Esophagus squamous epithelium (tissue), 5 donors: ENCODE results near the gene LRRC10B. TPM values are rescaled to one million over a fixed set of nuclear protein-coding genes. Genes with fewer than 3 reads are reported as not detected.
"Not testable (repeated sequence)": the region's sequence is repeated elsewhere in the genome, so short reads cannot be mapped to it uniquely, and the experiment has no call there.

Experiments
- DNase-seq: peaks from one replicate; lab custom pipeline; 2025; lab: John Stamatoyannopoulos, UW
- H3K27ac ChIP-seq, 4 donors: fragments of 200-600 bp; sonication (generic); one replicate each; pipeline ENCODE4 v1.5.1; 2016 to 2019; ENCODE audit warnings: mild to moderate bottlenecking in 1 of 4
- H3K27me3 ChIP-seq, 4 donors: fragments of 200-600 bp; sonication (generic); 1 replicate in 3 of 4; 2 replicates in 1 of 4; pipeline versions ENCODE4 v1.5.1 to v1.6.0; 2017 to 2021; ENCODE audit warnings: antibody characterized with exemption in 1 of 4
- H3K36me3 ChIP-seq, 3 donors: fragments of 200-600 bp; sonication (generic); one replicate each; pipeline ENCODE4 v1.5.1; 2016 to 2019
- H3K4me1 ChIP-seq, 3 donors: fragments of 200-600 bp; sonication (generic); one replicate each; pipeline ENCODE4 v1.5.1; 2017 to 2019
- H3K4me3 ChIP-seq, 4 donors: fragments of 200-600 bp; sonication (generic); 1 replicate in 3 of 4; 2 replicates in 1 of 4; pipeline ENCODE4 v1.5.1; 2016 to 2019; ENCODE audit warnings: mild to moderate bottlenecking in 2 of 4, moderate library complexity in 1 of 4
- H3K9me3 ChIP-seq, 3 donors: fragments of 200-600 bp; sonication (generic); one replicate each; pipeline ENCODE4 v1.5.1; 2016 to 2019
- POLR2A ChIP-seq, 4 donors: fragments of 450-650 bp; IDR thresholded peaks; one replicate each; pipeline ENCODE4 v1.6.1; 2017; ENCODE audit warnings: antibody characterized with exemption in 4 of 4, mild to moderate bottlenecking in 4 of 4, moderate library complexity in 3 of 4
- WGBS, 2 donors: methylation state at CpG; one replicate each; pipeline ENCODE4 v1.1.5; 2018; 5-methylcytosine and 5-hydroxymethylcytosine counted together
- intact Hi-C: fragments of 100-400 bp; cut with DNase I; formaldehyde crosslinking; loops from one replicate; pipeline ENCODE4 v1.15.0; 2022
- total RNA-seq, 4 donors: library from RNA; depleted of rRNA; stranded (reverse); fragments of >200 nt; gene quantifications; one replicate each; pipeline ENCODE4 v1.1.0, GENCODE V29; 2016
- TF ChIP-seq, protein P1 (sequence below), 6 experiments: fragments of 450-650 bp in 4 of 6; fragments of 200-600 bp in 2 of 6; sonication (generic) in 2 of 6; IDR thresholded peaks; one replicate each; pipeline ENCODE4 v1.5.1; 2016 to 2019; ENCODE audit warnings: antibody characterized with exemption in 6 of 6, mild to moderate bottlenecking in 4 of 6, moderate library complexity in 4 of 6
- donor health status: DM: yes; HTN: yes; CAD: no.

The LRRC10B gene
- total RNA-seq = 1 to 10 TPM in 1 of 4 donors, under 1 TPM in 1, not detected in 2; 0.76 to 1.3 TPM

DNA sequence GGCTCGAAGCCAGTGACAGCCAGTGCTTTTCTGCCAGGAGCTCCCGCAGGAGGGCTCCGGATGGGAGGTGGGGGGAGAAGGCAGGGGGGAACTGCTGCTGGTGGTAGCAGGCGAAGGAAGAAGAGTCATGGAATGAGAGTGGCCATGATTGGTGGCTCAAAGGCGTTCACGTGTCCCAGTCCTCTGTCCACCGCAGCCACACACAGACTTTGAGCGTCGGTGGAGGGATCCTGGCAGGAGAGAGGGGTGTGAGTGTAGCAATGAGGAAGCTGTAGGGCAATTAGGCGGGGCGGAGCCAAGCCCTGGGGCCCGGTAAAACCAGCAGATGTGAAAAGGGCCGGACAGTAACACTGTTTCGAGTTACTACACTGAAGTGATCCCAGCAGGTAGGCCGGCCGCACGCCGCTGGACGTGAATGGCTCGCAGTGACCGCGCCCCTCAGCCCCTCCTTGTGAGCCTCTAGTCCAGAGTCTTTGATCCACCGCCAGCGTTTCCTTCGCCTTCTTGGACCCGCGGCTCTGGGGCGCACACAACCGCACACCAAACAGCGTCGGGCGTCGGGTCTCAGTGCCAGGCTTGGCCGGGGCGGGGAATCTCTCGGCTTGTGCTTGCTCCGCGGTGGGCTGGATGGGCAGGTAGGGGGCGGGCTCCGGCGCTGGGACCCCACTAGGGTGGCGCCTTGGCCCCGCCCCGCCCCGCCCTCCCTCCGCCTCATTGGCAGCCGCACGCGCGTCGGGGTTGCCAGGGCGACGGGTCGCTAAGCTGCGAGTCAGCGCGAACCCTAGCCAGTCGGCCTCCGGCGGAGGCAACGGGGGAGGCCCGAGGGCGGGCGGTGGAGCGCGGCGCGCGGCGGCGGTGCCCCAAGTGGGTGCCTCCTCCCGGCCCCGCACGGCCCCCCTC is at the start of gene LRRC10B:
TSS of gene LRRC10B (plus strand) at position 788 of the 900 bp plus-strand sequence. CDS start 250 bp downstream, outside the sequence.
- intact Hi-C loops = no loop called here
- TF ChIP-seq POLR2A (IDR thresholded peaks at IDR 0.05) = no peak
- TF ChIP-seq, protein P1, sequence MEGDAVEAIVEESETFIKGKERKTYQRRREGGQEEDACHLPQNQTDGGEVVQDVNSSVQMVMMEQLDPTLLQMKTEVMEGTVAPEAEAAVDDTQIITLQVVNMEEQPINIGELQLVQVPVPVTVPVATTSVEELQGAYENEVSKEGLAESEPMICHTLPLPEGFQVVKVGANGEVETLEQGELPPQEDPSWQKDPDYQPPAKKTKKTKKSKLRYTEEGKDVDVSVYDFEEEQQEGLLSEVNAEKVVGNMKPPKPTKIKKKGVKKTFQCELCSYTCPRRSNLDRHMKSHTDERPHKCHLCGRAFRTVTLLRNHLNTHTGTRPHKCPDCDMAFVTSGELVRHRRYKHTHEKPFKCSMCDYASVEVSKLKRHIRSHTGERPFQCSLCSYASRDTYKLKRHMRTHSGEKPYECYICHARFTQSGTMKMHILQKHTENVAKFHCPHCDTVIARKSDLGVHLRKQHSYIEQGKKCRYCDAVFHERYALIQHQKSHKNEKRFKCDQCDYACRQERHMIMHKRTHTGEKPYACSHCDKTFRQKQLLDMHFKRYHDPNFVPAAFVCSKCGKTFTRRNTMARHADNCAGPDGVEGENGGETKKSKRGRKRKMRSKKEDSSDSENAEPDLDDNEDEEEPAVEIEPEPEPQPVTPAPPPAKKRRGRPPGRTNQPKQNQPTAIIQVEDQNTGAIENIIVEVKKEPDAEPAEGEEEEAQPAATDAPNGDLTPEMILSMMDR (IDR thresholded peaks at IDR 0.05) = no peak
- 11% methylated on average over 17 to 22 of the region's 74 CpGs for WGBS, 2 donors
- no peaks in the 10 kb centered on the region for H3K36me3 ChIP-seq
- no peaks in the 10 kb centered on the region for H3K9me3 ChIP-seq
- H3K4me3 ChIP-seq = peak within 1 kb of the TSS in 3 of 4 donors; percentile 6 to 60 (median 37)
- peak within 1 kb of the TSS in 2 of 4 donors; percentile 36 to 39 for H3K27ac ChIP-seq
- H3K4me1 ChIP-seq = peaks cover 14 to 33% (median 19%) of the 10 kb centered on the region in 3 donors
- H3K27me3 ChIP-seq = peaks cover 0 to 85% (median 18%) of the 10 kb centered on the region in 4 donors
- no peak for DNase-seq

GRCh38 chr11:61460474-61460881 is 48.1 kb upstream of the LRRC10B start:
- WGBS, 2 donors = 59 to 64% methylated on average over 3 of the region's 3 CpGs
- Histone ChIP-seq H3K4me1 (no peaks in the 10 kb centered on the region), H3K36me3 (peaks cover 0 to 35% (median 0%) of the 10 kb centered on the region in 3 donors), H3K27ac (no peak overlapping the region), H3K4me3 (no peak overlapping the region), H3K9me3 (no peaks in the 10 kb centered on the region), H3K27me3 (no peaks in the 10 kb centered on the region)
- no peak for DNase-seq
- TF ChIP-seq POLR2A (IDR thresholded peaks at IDR 0.05) = no peak
- intact Hi-C loops = no loop called here

DNA sequence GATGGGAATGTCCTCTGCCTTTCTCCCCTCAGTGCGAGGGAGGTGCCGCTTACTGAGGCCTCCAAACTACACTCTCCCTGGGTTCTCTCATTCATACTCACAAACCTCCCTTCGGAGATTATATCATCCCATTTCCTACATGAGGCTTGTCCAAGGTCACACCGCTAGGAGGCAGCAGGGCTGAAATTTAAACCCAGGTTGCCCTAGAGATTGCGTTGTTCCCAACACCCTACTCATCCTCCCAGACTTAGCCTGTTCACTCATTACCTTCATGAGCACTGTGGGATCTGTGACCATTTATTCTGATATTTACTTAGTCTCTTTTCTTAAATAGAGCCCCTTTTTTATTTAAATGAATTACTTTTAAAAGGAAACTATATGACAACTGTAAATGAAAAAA is 47.6 kb upstream of the LRRC10B start:
- Histone ChIP-seq H3K4me3 (no peak overlapping the region), H3K36me3 (peaks cover 0 to 32% (median 0%) of the 10 kb centered on the region in 3 donors), H3K4me1 (no peaks in the 10 kb centered on the region), H3K27me3 (no peaks in the 10 kb centered on the region), H3K9me3 (no peaks in the 10 kb centered on the region), H3K27ac (no peak overlapping the region)
- no peak for DNase-seq
- WGBS, 2 donors = 86 to 96% methylated on average over 5 of the region's 5 CpGs
- intact Hi-C loops = no loop called here
- TF ChIP-seq POLR2A (IDR thresholded peaks at IDR 0.05) = no peak
- TF ChIP-seq, protein P1 (IDR thresholded peaks at IDR 0.05) = no peak

GRCh38 chr11:61467602-61468001 is 40.9 kb upstream of the LRRC10B start:
- intact Hi-C loops, H3K27ac ChIP-seq, H3K9me3 ChIP-seq, H3K27me3 ChIP-seq, H3K4me3 ChIP-seq, H3K4me1 ChIP-seq, DNase-seq: not testable (repeated sequence)
- H3K36me3 ChIP-seq = peaks cover 0 to 46% (median 0%) of the 10 kb centered on the region in 3 donors
- WGBS, 2 donors = 62 to 64% methylated on average over 6 of the region's 6 CpGs

DNA sequence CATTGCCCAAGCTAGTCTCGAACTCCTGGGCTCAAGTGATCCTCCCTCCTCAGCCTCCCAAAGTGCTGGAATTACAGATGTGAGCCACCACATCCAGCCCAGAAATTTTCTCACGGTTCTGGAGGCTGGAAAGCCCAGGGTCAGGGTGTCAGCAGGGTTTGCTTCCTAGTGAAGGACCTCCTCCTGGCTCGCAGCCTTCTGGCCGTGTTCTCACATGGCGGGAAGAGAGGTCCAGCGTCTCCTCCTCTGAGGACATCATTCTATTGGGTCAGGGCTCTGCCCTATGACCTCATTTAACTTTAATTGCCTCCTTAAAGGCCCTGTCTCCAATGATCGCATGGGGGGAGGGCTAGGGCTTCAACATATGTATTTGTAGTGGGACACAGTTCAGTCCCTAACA is 40.5 kb upstream of the LRRC10B start:
- no peak for TF ChIP-seq POLR2A (IDR thresholded peaks at IDR 0.05)
- TF ChIP-seq, protein P1 (IDR thresholded peaks at IDR 0.05) = no peak
- DNase-seq = no peak
- 78% methylated on average over 7 of the region's 7 CpGs; no CpG with 5 or more reads in 1 of the 2 donors for WGBS, 2 donors
- Histone ChIP-seq H3K9me3 (no peaks in the 10 kb centered on the region), H3K4me3 (no peak overlapping the region), H3K27ac (no peak overlapping the region), H3K27me3 (no peaks in the 10 kb centered on the region), H3K36me3 (peaks cover 0 to 42% (median 0%) of the 10 kb centered on the region in 3 donors), H3K4me1 (peaks cover 0 to 4% (median 0%) of the 10 kb centered on the region in 3 donors)
- intact Hi-C loops = no loop called here

DNA sequence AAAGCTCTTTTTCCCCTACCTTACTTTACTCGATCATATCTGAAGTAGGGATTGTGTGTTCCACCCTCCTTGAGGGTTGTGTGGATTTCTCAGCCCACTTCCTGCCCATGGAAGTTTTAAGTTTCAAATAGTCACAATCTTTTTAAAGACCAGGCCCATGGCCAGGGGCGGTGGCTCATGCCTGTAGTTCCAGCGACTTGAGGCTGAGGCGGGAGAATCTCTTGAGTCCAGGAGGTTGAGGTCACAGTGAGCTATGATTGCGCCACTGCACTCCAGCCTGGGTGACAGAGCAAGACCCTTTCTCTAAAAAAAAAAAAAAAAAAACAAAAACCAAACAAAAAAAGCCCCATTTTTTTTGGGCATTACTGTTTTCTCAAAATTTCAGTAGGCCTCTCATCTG is 36.3 kb upstream of the LRRC10B start:
- H3K36me3 ChIP-seq = peaks cover 0 to 32% (median 0%) of the 10 kb centered on the region in 3 donors
- H3K4me1 ChIP-seq = peaks cover 0 to 8% (median 2%) of the 10 kb centered on the region in 3 donors
- WGBS, 2 donors = 79 to 81% methylated on average over 3 to 5 of the region's 5 CpGs
- intact Hi-C loops = loop anchor here (10.0 kb wide), 1 partner anchor 163 kb away; no protein-coding TSS in a partner anchor
- DNase-seq = no peak
- no peak overlapping the region for H3K4me3 ChIP-seq
- H3K9me3 ChIP-seq = no peaks in the 10 kb centered on the region
- no peaks in the 10 kb centered on the region for H3K27me3 ChIP-seq
- TF ChIP-seq, protein P1 (IDR thresholded peaks at IDR 0.05) = no peak
- TF ChIP-seq POLR2A (IDR thresholded peaks at IDR 0.05) = no peak
- peak overlapping the region in 3 of 4 donors; percentile 58 to 75 (median 63) for H3K27ac ChIP-seq
